Fibroblast of skin of right quadriceps (primary cell): ENCODE results near the gene SLC35E1.

Source experiments
- DNase-seq: peaks from one replicate; pipeline ENCODE4 v3.0.0-alpha.2; 2013

Gene SLC35E1

DNA sequence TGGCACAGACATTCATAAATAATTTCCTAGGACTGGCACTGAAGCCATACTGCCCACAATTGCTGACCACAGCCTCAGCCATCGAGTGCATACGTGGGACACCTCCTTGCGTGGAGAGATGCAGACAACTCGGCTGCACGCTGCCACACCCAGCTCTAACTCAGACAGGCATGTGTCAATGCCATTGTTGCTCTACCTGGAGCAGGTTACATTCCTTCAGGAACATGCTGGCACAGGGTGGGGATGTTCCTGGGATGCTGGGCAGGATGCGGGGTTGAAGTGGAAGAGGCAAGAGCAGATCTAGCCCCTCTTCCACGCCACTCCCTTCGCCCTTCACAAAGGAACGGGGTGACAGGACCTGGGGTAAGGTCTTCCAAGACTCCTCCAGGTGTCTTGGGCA, 24.2 kb upstream of the SLC35E1 start:
- DNase-seq, result no peak

DNA sequence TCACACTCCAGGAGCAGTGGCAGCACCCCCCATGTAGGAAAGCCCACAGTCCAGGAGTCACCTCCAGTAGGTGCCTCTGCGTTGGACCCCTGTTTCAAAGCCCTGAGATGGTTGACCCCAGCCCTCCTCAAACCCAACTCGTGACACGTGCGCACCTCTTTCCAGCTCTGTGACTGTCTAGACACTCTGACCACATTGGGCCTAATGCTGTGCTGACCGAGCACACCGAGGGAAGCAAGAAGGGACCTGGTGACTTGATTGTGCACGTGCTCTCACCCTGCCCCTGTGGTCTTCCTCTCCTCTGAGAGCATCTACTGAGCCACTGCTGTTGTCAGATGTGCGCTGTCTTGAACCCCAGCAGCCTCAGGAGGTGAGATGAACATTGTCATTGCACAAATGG, 22.9 kb upstream of the SLC35E1 start:
- no peak for DNase-seq

DNA sequence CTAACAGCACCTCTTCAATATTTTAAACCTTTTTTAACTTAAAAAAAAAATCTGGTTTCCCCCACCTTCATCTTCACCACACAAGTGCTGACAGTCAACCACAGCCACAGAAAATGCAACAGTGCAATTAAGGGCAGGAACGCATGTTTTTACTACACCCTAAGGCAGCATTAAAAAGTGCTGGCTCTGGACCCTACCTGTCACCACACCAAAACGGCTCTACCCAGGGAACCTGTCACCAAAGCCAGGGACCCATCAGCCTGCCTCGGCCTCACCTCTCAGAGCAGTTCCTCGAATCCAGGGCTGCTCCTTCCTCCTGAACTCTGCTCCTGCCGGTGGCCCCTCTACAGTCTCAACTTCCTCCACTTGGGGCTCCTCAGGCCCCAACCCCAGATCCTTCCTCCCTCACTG, 22.5 kb upstream of the SLC35E1 start:
- DNase-seq, result no peak

DNA sequence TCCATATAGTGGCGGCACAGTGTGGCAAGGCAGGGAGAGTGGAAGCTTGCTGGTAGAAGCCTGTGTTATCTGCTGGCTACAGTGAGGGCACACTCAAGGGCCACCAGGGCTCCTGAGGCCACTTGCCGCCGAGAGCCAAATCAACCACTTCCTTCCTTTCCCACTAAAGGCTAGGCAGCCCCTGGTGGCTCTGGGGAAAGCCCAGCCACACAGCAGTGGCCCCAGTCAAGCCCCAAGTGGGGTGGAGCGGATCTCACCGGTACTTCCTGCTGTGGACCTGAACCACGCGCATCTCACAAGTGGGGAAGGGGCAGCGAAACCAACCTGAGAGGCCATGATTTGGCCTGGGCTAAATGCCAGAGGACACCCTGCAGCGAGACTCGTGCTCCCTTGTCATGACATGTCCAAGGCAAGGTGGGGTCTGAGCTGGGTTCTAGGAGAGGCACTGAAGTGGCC, 21.9 kb upstream of the SLC35E1 start:
- no peak for DNase-seq

DNA sequence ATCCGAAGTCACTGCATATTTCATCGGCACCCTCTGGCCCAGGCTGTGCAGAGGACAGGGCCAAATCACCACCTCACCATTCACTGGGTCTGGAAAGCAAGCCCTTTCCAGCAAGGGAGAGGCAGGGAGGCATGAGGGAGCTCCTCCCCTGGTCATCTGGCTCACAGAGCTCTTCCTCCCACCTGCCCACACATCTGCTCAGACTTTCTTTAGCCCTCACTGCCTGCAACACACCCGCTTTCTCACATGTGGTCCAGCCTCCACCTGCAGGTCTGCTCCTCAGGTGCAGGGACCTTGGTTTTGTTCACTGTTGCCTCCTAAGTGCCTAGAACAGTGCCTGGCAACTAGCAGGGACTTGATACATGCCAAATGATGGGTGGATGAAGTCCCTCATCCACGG, 21.0 kb upstream of the SLC35E1 start:
- DNase-seq, result no peak

DNA sequence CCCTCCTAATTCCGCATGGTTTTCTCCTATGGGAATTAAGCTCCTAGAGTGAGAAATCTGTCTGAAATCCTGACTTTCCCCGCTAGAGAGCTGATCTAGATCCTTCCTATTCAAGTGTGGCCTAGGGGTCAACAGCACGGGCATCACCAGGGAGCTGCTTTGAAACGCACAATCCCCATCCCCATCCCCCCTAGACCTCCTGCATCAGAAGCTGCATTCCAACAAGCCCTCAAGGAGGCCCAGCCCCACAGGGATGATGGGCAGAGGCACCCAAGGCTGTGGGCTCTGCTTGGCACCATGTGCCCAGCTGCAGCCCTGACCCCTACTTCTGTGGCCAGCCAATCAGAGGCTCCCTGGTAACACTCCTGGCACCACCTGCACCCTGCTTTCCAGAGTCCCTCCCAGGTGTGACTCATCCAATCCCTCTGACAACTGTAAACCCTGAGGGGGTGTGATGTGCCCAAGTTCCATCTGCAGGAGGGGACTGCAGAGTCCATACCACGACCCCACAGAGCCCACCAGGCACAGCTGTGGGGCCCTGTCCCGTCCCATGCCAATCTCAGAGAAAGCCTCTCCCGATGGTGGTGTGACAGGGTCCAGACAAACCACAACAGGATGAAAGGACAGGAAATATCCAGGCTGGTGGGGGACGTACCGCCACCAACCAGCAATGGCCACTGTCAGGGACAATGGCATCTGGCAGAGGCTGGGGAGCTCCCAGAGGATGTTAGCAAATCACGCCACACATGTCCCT, 19.8 kb upstream of the SLC35E1 start:
- no peak for DNase-seq

DNA sequence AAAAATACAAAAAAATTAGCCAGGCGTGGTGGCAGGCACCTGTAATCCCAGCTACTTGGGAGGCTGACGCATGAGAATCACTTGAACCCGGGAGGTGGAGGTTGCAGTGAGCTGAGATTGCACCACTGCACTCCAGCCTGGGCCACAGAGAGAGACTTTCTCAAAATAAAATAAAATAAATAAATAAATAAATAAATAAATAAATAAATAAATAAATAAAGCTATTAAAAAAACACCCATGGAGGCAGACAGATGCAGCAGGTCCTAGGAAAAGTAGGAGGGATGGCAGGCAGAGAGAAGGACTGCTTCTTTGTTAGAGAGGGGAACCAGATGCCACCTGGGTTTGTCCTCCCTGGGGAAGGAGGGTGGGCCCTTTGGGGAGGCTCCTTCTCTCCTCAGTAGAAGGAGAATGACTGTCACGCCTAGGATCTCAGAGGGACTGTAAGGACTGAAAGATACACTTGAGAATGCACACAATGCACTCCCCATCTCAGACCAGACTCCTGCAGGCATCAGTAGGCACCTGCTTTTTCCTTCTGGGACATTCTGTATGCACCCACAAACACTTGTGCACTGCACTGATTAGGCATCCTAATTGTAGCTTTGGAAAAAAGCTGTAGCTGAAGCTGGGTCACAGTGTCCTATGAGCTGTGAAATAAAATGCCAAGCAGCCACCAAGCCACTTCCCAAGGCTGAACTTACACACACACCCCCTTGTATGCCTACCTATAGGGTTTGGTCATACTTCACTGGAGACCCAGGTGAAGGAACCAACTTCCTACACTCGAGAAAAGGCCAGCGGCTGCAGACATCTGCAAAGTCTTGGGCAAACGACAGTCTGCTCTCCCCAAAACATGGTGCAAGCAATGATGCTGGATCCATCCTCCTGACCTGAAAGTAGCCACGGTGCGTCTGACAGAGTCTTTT, 18.9 kb upstream of the SLC35E1 start:
- no peak for DNase-seq

DNA sequence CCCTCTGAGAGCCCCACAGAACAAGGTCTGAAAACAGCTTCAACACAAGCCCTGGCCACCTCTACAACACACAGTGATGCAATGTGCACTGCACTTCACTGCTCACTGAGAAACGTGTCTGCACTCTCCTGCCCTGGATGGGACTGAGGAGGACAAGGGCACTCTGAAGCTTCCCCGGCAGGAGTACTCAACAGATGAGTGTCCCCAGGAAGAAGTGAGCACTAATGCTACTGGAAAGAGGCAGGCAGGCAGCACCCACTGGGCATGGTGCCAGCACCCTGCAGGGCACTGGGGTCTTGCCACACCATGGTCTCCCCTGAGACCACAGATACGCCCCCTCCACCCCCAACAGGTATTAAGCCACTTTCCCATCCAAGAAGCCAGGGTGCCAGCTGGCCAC, 17.7 kb upstream of the SLC35E1 start:
- DNase-seq, result no peak

DNA sequence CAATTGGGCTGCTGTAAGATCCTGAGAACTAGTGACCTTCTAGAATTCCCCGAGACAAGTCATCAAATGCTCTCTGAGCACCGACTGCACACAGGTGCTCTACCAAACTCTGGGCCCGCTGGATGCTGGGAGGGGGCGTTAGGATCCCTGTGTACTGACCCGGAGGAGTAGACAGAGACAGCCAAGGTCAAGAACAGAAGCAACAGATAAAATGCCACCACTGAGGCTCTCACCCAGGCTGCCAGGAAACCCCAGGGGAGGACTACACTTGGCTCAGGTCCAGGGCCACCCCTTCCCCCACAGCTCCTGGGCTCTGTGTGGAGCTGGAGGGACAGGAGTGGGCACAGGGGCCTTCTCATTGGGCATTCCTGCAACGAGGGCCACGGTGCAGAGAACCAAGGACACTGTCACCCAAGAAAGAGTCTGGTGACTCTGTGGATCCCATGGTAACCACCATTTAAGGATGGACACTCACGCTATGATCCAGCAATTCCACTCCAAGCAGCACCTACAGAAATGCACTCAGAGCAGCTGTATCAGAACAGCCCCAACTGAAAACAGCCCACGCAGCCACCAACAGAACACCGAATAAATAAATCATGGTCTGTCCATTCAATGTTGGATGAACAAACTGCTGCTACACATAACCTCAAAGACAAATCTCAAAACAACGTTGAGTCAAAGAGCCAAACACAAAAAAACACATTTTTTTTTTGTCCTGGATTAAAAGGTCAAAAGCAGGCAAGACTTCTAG, 16.8 kb upstream of the SLC35E1 start:
- DNase-seq, result no peak

DNA sequence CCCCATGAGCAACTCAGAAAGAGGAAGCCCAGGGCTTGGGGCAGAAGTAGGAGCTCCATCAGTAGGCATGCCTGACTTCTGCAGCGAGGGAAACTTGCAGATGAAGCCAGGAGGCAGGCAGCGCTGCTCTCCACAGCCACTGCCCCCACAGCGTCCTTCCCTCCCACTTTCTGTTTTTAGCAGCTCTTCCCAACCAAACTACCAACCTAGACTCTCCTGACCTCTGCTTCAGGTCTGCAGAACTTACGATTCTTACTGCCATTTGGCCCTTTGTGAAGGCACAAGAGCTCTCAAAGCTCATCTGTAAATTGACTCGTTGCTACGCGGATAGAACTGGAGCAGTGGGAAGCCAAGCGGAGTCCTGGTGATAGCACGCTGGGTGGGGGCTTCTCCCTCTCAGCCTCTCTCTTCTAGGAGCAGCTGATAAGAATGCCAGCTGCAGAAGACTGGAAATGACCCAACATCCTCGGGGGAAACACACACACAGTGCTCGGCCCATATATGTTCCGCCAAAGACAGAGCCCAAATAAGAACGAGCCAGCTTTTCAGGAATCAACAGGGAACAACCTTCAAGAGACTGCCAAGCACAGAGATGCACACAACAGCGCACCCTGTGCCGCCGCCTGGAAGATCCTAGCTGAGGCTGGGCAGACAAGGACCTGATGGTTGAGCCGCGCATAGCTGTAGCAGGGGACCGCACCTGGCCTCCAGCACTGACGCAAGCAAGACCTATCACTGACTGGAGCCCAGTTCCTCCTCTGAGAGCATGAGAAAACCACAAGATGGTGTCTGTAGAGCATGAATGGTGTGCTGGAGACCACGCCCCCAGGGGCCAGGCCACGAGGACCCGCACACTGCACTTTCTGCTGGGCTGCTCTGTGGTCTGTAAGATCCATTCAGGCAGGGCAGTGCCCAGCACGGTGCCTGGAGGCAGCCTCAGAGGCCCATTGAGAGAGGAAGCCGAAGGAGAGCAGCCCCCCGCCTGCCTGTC, 15.9 kb upstream of the SLC35E1 start:
- DNase-seq, result no peak

DNA sequence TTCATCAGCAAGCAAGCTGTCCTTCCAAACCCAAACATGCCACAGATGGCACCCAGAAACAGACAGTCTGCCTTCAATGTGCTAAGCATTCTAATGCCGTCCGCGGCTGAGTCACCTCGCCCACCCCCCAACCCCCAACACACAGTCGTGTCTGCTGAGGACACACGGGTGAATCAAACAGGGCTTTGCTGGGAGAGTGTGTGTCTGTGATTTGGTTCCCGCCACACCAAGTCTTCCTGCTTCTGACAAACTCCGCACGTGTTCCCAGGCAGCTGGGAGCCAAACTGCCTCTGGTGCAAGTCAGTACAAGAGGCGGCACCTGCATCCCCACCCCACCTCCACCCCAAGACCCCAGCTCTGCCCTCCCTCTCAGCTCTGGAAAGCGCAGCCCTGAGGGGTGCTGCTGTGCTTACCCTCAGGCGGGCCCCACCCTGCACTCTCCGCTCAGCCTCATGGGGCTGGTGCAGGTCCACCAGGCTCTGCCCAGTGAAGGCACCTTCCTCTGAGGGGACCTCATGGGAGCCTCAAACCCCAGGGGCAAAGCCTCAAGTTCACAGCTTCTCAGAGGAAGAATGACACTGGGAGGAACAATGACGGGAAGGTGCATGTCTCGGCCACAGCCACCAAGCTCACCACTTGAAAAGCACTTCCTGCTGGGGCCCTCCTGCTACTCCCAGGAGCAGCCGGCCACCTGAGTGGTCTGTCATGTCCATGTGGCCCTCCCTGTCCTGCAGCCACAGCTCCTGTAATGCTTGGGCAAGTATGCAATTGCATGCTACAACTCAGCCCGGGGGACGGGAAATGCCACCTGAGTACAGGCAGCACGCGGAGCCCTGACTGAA, 15.0 kb upstream of the SLC35E1 start:
- peak; percentile 64 for DNase-seq

DNA sequence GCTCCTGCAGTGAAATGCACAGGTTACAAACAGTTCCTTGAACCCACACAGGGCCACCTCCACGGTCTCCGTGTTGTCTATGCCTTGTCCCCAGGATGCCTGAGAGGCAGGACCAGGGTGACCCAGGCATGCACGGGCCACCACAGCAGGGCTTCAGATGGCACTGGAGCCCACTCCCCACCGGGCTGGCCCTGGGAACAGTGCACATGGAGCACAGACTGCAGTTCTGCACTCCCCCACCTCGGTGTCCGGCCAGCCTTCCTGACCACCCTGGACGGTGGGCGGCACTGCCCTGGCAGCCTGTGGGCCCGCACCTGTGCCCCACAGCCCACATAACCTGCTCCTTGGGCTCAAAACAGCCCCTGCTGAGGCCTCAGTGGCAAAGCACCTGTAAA, 14.3 kb upstream of the SLC35E1 start:
- DNase-seq, result no peak

DNA sequence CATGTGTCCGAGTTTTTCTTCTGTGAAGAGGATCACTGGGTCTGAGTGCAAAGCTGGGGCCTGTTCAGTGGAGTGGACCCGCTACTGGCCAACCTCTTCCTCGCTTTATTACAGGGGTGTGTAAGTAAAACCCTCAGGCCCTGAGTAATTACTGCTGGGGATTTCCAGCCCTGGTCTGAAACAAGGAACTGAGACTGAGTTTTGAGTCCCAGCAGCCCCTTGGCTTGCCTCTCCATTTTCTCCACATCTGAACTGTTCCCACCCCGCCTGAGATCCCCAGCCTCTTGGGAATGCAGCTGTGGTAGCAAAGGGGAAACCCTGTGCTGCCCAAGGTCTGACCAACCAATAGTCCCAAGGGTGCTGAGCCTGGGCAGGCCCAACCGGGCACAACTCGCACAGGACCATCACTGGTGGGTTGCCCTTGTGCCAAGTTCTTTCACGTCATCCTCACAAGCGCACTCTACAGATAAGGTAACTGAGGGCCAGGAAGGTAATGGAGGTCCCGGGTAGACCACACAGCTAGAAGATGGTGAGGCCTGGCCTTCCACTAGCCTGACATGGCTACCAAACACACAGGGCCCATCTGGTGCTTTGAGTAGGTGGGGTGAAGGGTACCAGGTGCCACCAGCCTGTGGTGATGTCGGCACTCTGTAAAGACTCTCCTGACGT, 13.7 kb upstream of the SLC35E1 start:
- no peak for DNase-seq

DNA sequence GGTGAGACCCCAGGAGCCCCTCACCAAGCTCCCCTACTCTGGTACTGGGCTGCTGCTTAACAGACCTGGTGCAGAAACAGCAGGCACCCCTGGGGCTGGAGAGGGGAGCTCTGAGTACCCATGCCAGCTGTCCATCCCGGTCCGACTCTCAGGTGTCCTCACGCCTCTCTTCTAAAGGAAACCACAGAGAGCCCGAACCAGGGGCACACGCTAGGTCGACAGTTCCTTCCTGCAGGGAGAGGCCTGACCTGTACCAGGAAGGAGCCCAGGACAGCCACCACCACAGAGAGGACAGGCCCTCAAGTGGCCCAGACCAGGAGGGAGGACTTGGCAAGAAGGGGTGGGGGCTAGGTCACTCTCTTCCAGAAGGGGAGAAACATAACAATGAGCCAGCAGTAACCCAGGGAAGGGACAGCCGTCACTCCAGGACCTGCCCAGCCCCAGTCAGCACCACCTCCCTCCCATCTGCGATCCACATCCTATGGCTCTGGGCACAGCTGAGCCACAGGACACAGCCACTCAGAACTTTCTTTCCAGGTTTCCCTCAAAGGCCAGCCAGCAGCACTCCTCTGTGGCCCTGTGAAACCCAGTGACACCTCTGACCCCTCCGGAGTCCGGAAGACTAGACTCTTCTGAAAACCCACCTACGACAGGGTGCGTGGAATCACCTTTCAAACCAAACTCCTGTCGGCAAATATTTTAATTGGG, 13.0 kb upstream of the SLC35E1 start:
- DNase-seq, result no peak

DNA sequence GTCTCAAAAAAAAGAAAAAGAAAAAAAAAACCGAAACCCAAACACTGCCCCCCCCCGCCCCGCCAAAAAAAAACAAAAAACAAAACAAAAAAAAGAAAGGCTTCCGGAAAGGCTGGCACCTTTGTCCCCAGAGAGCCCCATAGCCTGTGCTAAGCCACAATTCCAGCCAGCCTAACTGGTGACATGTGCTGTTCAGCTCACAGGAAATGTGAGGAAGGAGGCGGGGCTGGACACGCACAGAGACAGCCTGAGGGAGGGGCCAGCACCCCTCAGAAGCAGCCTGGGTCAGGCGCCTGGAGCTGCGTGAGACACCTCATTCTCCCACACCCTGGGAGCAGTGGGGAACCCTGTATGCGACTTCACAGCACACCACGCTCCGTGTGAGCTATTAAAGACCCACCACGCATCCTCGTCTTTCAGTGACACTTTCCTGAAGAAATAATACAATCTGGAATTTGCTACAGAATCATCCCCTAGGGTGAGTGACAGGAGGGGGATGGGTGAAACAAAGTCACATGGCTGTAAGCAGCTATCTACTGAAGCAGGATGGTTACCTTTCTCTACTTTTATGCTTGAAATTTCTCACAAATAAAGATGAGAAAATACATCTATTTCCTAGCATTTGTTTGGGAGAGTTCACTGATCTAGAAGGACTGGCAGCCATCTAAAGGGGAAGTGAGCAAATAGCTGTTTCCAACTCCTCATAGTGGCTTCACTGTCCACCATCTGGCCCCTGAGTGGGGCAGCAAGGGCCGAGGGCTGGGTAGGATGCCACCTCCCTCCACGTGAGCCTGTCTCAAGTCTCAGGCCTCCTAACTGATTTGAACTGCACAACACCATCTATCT, 12.3 kb upstream of the SLC35E1 start:
- DNase-seq, result peak; percentile 70

DNA sequence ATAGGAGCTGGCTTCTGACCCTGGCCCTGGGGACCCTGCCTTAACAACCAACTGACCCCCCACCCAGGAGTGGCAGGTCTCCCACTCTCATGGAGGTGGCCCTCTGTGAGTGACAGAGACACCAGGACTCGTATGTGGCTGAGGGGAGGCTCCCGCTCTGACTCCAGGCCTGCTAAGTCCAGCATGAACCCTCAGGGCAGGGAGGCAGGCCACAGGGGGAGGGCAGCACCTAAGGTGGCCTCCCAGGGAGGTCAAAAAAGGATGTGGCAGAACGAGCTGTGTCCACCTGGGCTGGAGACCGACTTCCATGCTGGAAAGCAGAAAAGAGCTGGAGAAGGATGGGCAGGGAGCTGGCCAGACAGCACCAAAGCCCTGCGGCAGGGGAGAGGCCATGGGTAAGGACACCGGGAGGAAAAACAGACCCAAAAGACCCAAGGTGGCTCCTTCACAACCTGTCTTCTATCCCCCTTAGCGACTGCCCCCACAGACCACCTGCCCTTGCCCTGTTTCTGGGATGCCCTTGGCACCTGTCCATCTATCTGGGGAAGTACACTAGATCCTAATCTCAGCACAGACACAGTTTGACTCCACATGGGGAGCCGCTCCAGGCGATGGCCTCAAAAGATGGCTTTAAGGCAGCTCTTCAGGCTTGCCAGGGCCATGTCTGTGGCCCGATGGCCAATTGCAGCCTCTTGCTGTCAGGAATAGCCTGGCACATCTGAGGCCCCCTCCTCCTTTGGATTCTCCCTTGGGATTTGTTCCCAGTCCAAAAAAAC, 10.5 kb upstream of the SLC35E1 start:
- DNase-seq, result no peak

DNA sequence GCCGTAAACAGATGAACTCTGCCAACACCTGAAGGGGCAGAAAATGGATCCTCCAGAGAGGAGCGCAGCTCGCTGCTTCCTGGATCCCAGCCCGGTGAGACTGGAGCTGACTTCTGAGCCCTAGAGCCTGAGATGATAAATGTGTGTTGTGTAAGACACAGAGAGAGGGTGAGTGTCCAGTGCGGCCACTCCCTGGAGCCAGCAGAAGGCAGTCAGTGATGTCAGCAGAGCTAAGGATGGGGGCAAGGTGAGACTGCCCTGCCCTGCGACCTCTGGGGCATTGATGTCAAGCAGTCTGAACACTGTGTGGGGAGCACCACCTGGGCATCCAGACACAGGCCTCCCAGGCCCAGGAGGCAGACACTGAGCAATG, 9.7 kb upstream of the SLC35E1 start:
- DNase-seq, result no peak
